Natural killer cell (primary cell): ENCODE results near the gene DNAH1. TPM values are rescaled to one million over a fixed set of nuclear protein-coding genes. Genes with fewer than 3 reads are reported as not detected.

Experiments
- ATAC-seq, 3 donors: fragments of 150-1000 bp in 2 of 3; fragments of 200-7000 bp in 1 of 3; cut with Tn5 transposase; 1 replicate in 1 of 3; 2 replicates in 2 of 3; pipeline ENCODE4 v1.10.0; 2021; ENCODE audit warnings: mild to moderate bottlenecking in 2 of 3, moderate library complexity in 2 of 3
- DNase-seq, 2 donors: peaks; one replicate each; pipeline versions ENCODE4 v3.0.0 to v3.0.0-alpha.2; 2013 to 2021; ENCODE audit warnings: mixed read lengths in 1 of 2
- H3K27ac ChIP-seq: one replicate; pipeline ENCODE4 v1.5.1; 2013; ENCODE audit warnings: mild to moderate bottlenecking, low read length
- H3K27me3 ChIP-seq: one replicate; pipeline ENCODE4 v1.6.1; 2013; ENCODE audit warnings: low read length; ENCODE audit not compliant: control insufficient read depth, insufficient read depth
- H3K36me3 ChIP-seq: one replicate; pipeline ENCODE4 v1.6.1; 2013; ENCODE audit warnings: low read length; ENCODE audit not compliant: control insufficient read depth, insufficient read depth
- H3K4me1 ChIP-seq: one replicate; pipeline ENCODE4 v1.6.1; 2013; ENCODE audit warnings: low read length; ENCODE audit not compliant: control insufficient read depth, insufficient read depth
- H3K4me3 ChIP-seq: one replicate; pipeline ENCODE4 v1.5.1; 2013; ENCODE audit warnings: low read length
- H3K9me3 ChIP-seq: one replicate; pipeline ENCODE4 v1.6.1; 2013; ENCODE audit warnings: low read length; ENCODE audit not compliant: control insufficient read depth, insufficient read depth
- H3K27ac Mint-ChIP-seq, 2 donors: one replicate each; pipeline ENCODE4 v1.8.0; 2022; ENCODE audit warnings: mild to moderate bottlenecking in 2 of 2, mixed read lengths in 2 of 2, moderate library complexity in 1 of 2
- H3K27me3 Mint-ChIP-seq, 2 donors: one replicate each; pipeline ENCODE4 v1.8.0; 2022; ENCODE audit warnings: low read depth in 2 of 2, mixed read lengths in 2 of 2
- H3K36me3 Mint-ChIP-seq: one replicate; pipeline ENCODE4 v1.8.0; 2022; ENCODE audit warnings: mixed read lengths
- H3K4me1 Mint-ChIP-seq, 2 donors: one replicate each; pipeline ENCODE4 v1.8.0; 2022; ENCODE audit warnings: mixed read lengths in 2 of 2
- H3K4me3 Mint-ChIP-seq: one replicate; pipeline ENCODE4 v1.8.0; 2022; ENCODE audit warnings: mild to moderate bottlenecking, moderate library complexity, mixed read lengths
- H3K9me3 Mint-ChIP-seq, 2 donors: one replicate each; pipeline ENCODE4 v1.8.0; 2022; ENCODE audit warnings: mixed read lengths in 2 of 2
- WGBS: methylation state at CpG from one replicate; pipeline ENCODE4 v1.1.7; 2013; ENCODE audit warnings: missing lambda C conversion rate; ENCODE audit not compliant: insufficient coverage; 5-methylcytosine and 5-hydroxymethylcytosine counted together
- intact Hi-C: fragments of 100-400 bp; cut with micrococcal nuclease; formaldehyde crosslinking; loops from one replicate; pipeline ENCODE4 v1.14.2; 2022
- total RNA-seq, 4 donors: library from RNA; stranded (reverse); fragments of 120-200 nt in 1 of 4; gene quantifications; one replicate each; pipeline versions ENCODE4 v1.2.3 to v1.2.4, GENCODE V29; 2013 to 2022
- TF ChIP-seq, protein P1 (sequence below): fragments of 200-600 bp; IDR thresholded peaks from one replicate; pipeline ENCODE4 v1.8.0; 2022; ENCODE audit warnings: antibody characterized with exemption

The DNAH1 gene
- total RNA-seq, 3 donors from 2014 or later (not counting 1 experiment from before 2014, with no cell fraction given), result 72.3 to 81.7 (median 74.2) TPM

DNA sequence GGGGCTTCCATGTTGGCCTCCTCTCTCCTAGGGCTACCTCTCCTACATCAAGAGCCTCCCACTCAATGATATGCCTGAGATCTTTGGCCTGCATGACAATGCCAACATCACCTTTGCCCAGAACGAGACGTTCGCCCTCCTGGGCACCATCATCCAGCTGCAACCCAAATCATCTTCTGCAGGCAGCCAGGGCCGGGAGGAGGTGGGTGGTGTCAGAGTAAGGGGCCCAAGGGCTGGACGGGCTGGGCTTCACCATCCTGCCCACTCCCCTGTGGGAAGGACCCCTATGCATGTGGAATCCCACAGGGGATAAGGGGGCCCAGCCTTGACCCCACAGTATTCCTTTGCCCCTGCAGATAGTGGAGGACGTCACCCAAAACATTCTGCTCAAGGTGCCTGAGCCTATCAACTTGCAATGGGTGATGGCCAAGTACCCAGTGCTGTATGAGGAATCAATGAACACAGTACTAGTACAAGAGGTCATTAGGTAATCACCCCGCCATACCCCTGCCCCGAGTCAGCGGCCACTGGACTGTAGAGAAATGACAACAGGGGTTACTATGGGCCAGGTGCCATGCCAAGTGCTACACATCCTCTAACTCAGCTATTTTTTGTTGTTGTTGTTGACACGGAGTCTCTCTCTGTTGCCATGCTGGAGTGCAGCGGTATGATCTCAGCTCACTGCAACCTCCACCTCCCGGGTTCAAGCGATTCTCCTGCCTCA is 81.7 kb downstream of the DNAH1 start:
- H3K9me3 ChIP-seq, result no peaks in the 10 kb centered on the region
- no peaks in the 10 kb centered on the region for H3K27me3 ChIP-seq
- no peaks in the 10 kb centered on the region for H3K9me3 Mint-ChIP-seq
- ATAC-seq, result no peak
- no peak overlapping the region for H3K4me3 Mint-ChIP-seq
- H3K4me3 ChIP-seq, result no peak overlapping the region
- H3K27ac ChIP-seq, result no peak overlapping the region
- H3K36me3 ChIP-seq, result peaks cover 35% of the 10 kb centered on the region
- no peaks in the 10 kb centered on the region for H3K27me3 Mint-ChIP-seq
- TF ChIP-seq, protein P1, sequence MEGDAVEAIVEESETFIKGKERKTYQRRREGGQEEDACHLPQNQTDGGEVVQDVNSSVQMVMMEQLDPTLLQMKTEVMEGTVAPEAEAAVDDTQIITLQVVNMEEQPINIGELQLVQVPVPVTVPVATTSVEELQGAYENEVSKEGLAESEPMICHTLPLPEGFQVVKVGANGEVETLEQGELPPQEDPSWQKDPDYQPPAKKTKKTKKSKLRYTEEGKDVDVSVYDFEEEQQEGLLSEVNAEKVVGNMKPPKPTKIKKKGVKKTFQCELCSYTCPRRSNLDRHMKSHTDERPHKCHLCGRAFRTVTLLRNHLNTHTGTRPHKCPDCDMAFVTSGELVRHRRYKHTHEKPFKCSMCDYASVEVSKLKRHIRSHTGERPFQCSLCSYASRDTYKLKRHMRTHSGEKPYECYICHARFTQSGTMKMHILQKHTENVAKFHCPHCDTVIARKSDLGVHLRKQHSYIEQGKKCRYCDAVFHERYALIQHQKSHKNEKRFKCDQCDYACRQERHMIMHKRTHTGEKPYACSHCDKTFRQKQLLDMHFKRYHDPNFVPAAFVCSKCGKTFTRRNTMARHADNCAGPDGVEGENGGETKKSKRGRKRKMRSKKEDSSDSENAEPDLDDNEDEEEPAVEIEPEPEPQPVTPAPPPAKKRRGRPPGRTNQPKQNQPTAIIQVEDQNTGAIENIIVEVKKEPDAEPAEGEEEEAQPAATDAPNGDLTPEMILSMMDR, result no peak
- H3K4me1 Mint-ChIP-seq, result peaks cover 0 to 8% of the 10 kb centered on the region in 2 donors
- WGBS, result 95% methylated on average over 13 of the region's 13 CpGs
- no peaks in the 10 kb centered on the region for H3K36me3 Mint-ChIP-seq
- no peak for DNase-seq
- no peaks in the 10 kb centered on the region for H3K4me1 ChIP-seq
- no peak overlapping the region for H3K27ac Mint-ChIP-seq
- intact Hi-C loops, result no loop called here

DNA sequence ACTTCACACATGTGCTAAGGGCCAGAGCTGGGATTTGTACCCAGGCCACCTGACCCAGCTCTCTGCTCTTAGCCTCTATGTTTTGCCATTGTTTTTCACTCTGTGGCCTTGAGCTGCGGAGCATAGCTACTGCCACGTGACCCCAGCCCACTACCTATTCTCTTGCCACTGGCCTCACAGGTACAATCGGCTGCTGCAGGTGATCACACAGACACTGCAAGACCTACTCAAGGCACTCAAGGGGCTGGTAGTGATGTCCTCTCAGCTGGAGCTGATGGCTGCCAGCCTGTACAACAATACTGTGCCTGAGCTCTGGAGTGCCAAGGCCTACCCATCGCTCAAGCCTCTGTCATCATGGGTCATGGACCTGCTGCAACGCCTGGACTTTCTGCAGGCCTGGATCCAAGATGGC is 82.6 kb downstream of the DNAH1 start:
- H3K9me3 Mint-ChIP-seq, result no peaks in the 10 kb centered on the region
- TF ChIP-seq, protein P1, result no peak
- H3K4me1 Mint-ChIP-seq, result peaks cover 0 to 8% of the 10 kb centered on the region in 2 donors
- ATAC-seq (no peak), DNase-seq (no peak)
- no peaks in the 10 kb centered on the region for H3K27me3 Mint-ChIP-seq
- no peaks in the 10 kb centered on the region for H3K27me3 ChIP-seq
- no peaks in the 10 kb centered on the region for H3K4me1 ChIP-seq
- H3K36me3 ChIP-seq, result peaks cover 38% of the 10 kb centered on the region
- no peaks in the 10 kb centered on the region for H3K9me3 ChIP-seq
- intact Hi-C loops, result no loop called here
- no peak overlapping the region for H3K27ac ChIP-seq
- no peaks in the 10 kb centered on the region for H3K36me3 Mint-ChIP-seq
- peak overlapping the region in 1 of 2 donors; percentile 29 for H3K27ac Mint-ChIP-seq
- H3K4me3 ChIP-seq, result no peak overlapping the region
- H3K4me3 Mint-ChIP-seq, result no peak overlapping the region
- 98% methylated on average over 5 of the region's 5 CpGs for WGBS

DNA sequence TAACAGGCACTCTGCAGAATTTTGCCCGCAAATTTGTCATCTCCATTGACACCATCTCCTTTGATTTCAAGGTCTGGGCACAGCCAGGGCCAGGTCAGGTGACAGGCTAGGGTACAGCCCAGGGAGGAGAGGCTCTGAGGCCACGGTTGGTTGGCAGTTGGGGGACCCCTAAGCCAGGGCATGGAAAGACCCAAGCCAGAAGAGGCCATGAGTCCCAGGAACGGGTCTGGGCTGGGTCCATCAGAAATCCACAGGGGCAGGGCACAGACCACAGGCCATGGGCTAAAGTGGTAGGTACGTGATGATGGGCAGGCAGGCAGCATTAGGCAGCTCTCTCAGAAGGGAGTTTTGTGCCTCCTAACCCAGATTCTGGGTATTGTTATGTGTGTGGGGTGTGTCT is 83.0 kb downstream of the DNAH1 start:
- no peaks in the 10 kb centered on the region for H3K27me3 Mint-ChIP-seq
- TF ChIP-seq, protein P1, result no peak
- H3K36me3 ChIP-seq, result peaks cover 42% of the 10 kb centered on the region
- intact Hi-C loops, result no loop called here
- no peaks in the 10 kb centered on the region for H3K9me3 Mint-ChIP-seq
- peaks cover 0 to 8% of the 10 kb centered on the region in 2 donors for H3K4me1 Mint-ChIP-seq
- no peak overlapping the region for H3K4me3 ChIP-seq
- no peaks in the 10 kb centered on the region for H3K36me3 Mint-ChIP-seq
- H3K27ac ChIP-seq, result no peak overlapping the region
- ATAC-seq, result no peak
- H3K4me3 Mint-ChIP-seq, result no peak overlapping the region
- no peak for DNase-seq
- H3K27me3 ChIP-seq, result no peaks in the 10 kb centered on the region
- no peaks in the 10 kb centered on the region for H3K9me3 ChIP-seq
- H3K27ac Mint-ChIP-seq, result peak overlapping the region in 1 of 2 donors; percentile 29
- no peaks in the 10 kb centered on the region for H3K4me1 ChIP-seq
- 94% methylated on average over 4 of the region's 4 CpGs for WGBS

DNA sequence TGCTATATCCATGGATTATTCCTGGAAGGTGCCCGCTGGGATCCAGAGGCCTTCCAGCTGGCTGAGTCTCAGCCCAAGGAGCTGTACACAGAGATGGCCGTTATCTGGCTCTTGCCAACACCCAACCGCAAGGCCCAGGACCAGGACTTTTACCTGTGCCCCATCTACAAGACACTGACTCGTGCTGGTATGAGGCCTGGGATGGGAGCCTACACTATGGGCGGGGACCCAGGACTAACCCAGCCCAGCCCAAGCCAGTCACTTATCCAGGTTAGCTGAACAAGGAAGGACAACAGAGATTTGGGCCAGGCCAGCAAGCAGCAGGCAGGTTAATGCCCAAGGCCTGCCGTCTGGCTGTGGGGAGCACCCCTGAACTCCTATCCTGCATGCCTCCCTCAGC is 83.5 kb downstream of the DNAH1 start:
- ATAC-seq, result peak in 1 of 3 donors; percentile 3
- H3K36me3 Mint-ChIP-seq, result no peaks in the 10 kb centered on the region
- DNase-seq, result no peak

More for the DNA sequence above, 83.5 kb downstream of the DNAH1 start:
- Histone ChIP-seq H3K4me3 (no peak overlapping the region), H3K9me3 (no peaks in the 10 kb centered on the region), H3K4me1 (no peaks in the 10 kb centered on the region), H3K36me3 (peaks cover 47% of the 10 kb centered on the region), H3K27ac (no peak overlapping the region), H3K27me3 (no peaks in the 10 kb centered on the region)
- Mint-ChIP-seq H3K4me3 (no peak overlapping the region), H3K27ac (no peak overlapping the region), H3K9me3 (no peaks in the 10 kb centered on the region), H3K4me1 (peaks cover 0 to 8% of the 10 kb centered on the region in 2 donors), H3K27me3 (no peaks in the 10 kb centered on the region)
- TF ChIP-seq, protein P1, result no peak
- whole genome bisulfite sequencing, result 97% methylated on average over 6 of the region's 6 CpGs
- intact Hi-C loops, result no loop called here
